ENCODE measurements around the gene HIGD1A. TPM values are rescaled to one million over a fixed set of nuclear protein-coding genes. Genes with fewer than 3 reads are reported as not detected.

HIGD1A gene
- total and polyA plus RNA-seq, 2 of the 8 experiments (the other 6 are each of a cell fraction or from before 2014, with no cell fraction given), result 67.3 to 95.4 TPM

DNA sequence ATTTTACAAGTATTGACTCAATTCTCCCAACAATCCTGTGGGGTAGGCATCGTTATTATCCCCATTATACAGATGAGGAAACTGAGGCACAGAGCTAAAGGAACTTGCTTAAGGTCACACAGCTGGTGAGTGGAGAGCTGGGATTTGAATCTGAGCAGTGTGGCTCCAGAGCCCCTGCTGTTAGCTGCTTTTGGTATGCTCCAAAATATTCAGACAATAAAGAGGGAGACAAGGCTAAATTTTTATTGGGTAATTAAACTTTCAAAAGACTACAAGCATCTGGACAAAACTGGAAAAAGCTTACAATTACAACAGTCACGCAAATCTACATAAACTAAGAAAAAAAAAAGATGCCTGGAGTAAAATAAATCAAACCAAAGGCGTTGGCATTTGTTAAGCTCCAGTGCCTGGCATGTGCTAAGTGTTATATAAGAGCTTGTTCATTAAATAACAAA is 59.0 kb downstream of the HIGD1A start:
- no peak overlapping the region for H2AK5ac ChIP-seq (ENCODE audit: low read depth, low read length)
- no peak overlapping the region for H3K9ac ChIP-seq (replicated peaks in 1 of 4; ENCODE audit: extremely low read depth in 1 of 4, low read depth in 3 of 4, low read length in 3 of 4)
- no peak overlapping the region for H3K4me2 ChIP-seq (ENCODE audit: insufficient read depth in 1 of 2, low read depth in 2 of 2, low read length in 2 of 2)
- peaks cover 0 to 11% (median 4%) of the 10 kb centered on the region in 4 experiments; a peak in 5 of 7 replicates for H3K4me1 ChIP-seq (replicated peaks in 1 of 4; ENCODE audit: control insufficient read depth in 3 of 4, insufficient read depth in 4 of 4, low read length in 3 of 4)
- TF ChIP-seq KDM1A (IDR thresholded peaks at IDR 0.05; ENCODE audit: borderline replicate concordance, low read length) (0 out of 2 replicates have a peak, but pooled peaks have one; percentile 45), JUN (IDR thresholded peaks at IDR 0.05; ENCODE audit: low read depth, low read length) (no peak)
- H3K79me1 ChIP-seq (ENCODE audit: low read depth, low read length), result no peaks in the 10 kb centered on the region
- CTCF ChIA-PET (ENCODE audit: partially characterized antibody), result interaction anchor here (0.6 to 5.9 kb wide), 32 partner anchors 9 to 324 kb away, joined by 3 to 54 read pairs (median 5); partner anchors contain the start of gene HHATL
- POLR2A ChIA-PET (ENCODE audit: partially characterized antibody), result interaction anchor here (2.4 kb wide), 1 partner anchor 98 kb away, joined by 9 read pairs; no protein-coding TSS in a partner anchor
- H3K9me3 ChIP-seq (ENCODE audit: insufficient read depth in 2 of 2, low read depth in 1 of 2, low read length in 1 of 2), result no peaks in the 10 kb centered on the region
- no peak overlapping the region for H2AFZ ChIP-seq (ENCODE audit: low read length)
- H2BK120ac ChIP-seq (replicated peaks; ENCODE audit: low read depth, low read length), result no peak overlapping the region
- no peak overlapping the region for H3K18ac ChIP-seq (ENCODE audit: extremely low read depth, low read length)
- H3K4ac ChIP-seq (replicated peaks; ENCODE audit: insufficient read length, low read depth, low read length), result no peak overlapping the region
- DNase-seq (ENCODE audit: low read depth in 1 of 2, low spot score in 2 of 2), result no peak
- no peaks in the 10 kb centered on the region for H3K23me2 ChIP-seq (ENCODE audit: low read depth, low read length)
- WGBS, 2 experiments (ENCODE audit: extremely low coverage in 1 of 2, insufficient coverage in 1 of 2, insufficient read length in 1 of 2, insufficient replicate concordance in 2 of 2, low coverage in 1 of 2, low lambda C conversion rate in 2 of 2, missing lambda C conversion rate in 1 of 2), result 88% methylated on average over 3 of the region's 3 CpGs; no CpG with 5 or more reads in 1 of the 2 experiments
- no peak overlapping the region for H4K8ac ChIP-seq (ENCODE audit: extremely low read depth, insufficient read depth, low read length)
- peaks cover 0 to 2% of the 10 kb centered on the region in 2 experiments for H4K20me1 ChIP-seq (replicated peaks in 1 of 2; ENCODE audit: control insufficient read depth in 1 of 2, insufficient read depth in 2 of 2, low read length in 2 of 2)
- no peak overlapping the region for H2BK5ac ChIP-seq (ENCODE audit: low read depth, low read length)
- H2BK12ac ChIP-seq (ENCODE audit: low read depth, low read length), result no peak overlapping the region
- H3K56ac ChIP-seq (replicated peaks; ENCODE audit: insufficient read length, low read depth, low read length), result no peak overlapping the region
- H4K5ac ChIP-seq (ENCODE audit: insufficient read length, low read depth, low read length), result no peak overlapping the region
- no peaks in the 10 kb centered on the region for H3K36me3 ChIP-seq (ENCODE audit: control insufficient read depth in 2 of 4, insufficient read depth in 4 of 4, low read length in 3 of 4)
- H3K23ac ChIP-seq (ENCODE audit: insufficient read length), result no peak overlapping the region
- no peaks in the 10 kb centered on the region for H3K79me2 ChIP-seq (ENCODE audit: control insufficient read depth in 1 of 2, insufficient read depth in 2 of 2, low read length in 2 of 2)
- no peak overlapping the region for H2BK20ac ChIP-seq (ENCODE audit: low read length)
- H3K27me3 ChIP-seq (replicated peaks in 1 of 4; ENCODE audit: control insufficient read depth in 3 of 4, extremely low read depth in 1 of 4, insufficient read depth in 3 of 4, low read length in 3 of 4), result no peaks in the 10 kb centered on the region; a peak in 2 of 7 replicates
- no peak overlapping the region for H4K91ac ChIP-seq (replicated peaks; ENCODE audit: insufficient read length, low read length)
- no peak overlapping the region for H3K27ac ChIP-seq (ENCODE audit: low read depth, low read length)
- no peak for FAIRE-seq
- no peak overlapping the region for H3K4me3 ChIP-seq (ENCODE audit: extremely low read depth in 1 of 4, insufficient read depth in 2 of 4, low read depth in 3 of 4, low read length in 4 of 4)
- H3K14ac ChIP-seq (ENCODE audit: insufficient read length), result no peak overlapping the region
- no peak overlapping the region for H2BK15ac ChIP-seq (ENCODE audit: low read length)

Data from H1 (cell line).